Bronchial smooth muscle cell (primary cell): ENCODE results near the gene DUOXA2. TPM values are rescaled to one million over a fixed set of nuclear protein-coding genes. Genes with fewer than 3 reads are reported as not detected.

Experiments
- total RNA-seq: library from RNA; depleted of rRNA; stranded (reverse); fragments of >200 nt; gene quantifications from 2 replicates; pipeline ENCODE4 v1.2.1, GENCODE V29; 2014

The DUOXA2 gene
- total RNA-seq, result not detected in 2 replicates

GRCh38 chr15:45114076-45114750 is at the start of gene DUOXA2, which contains the start of gene DUOX2:
Gene DUOXA2 (plus strand): TSS chr15:45114326. CDS start chr15:45114606, 280 bp downstream.
Gene DUOX2 (minus strand): TSS chr15:45114172. CDS start chr15:45113411, 761 bp downstream.

GRCh38 chr15:45129651-45130129 is 15.6 kb downstream of the DUOXA2 start, which contains the start of the genes DUOX1 and DUOXA1:
Gene DUOX1 (plus strand): TSS chr15:45129994. CDS start chr15:45131967, 1,973 bp downstream.
Gene DUOXA1 (minus strand): TSS chr15:45129879. CDS start chr15:45123014, 6,865 bp downstream.

Other genes starting within 250 kb of the DUOXA2 start
- gene TERB2, start 157.6 kb upstream of the DUOXA2 start, total RNA-seq, result not detected in 2 replicates
- gene SORD, start 91.1 kb upstream of the DUOXA2 start, total RNA-seq, result 4.6 and 6.9 TPM in 2 replicates
- under 0.01 TPM in 2 replicates for gene DUOX2, start 154 bp upstream of the DUOXA2 start, total RNA-seq
- gene DUOXA1, start 15.6 kb downstream of the DUOXA2 start, total RNA-seq, result under 0.01 TPM in 2 replicates
- under 0.01 and 0.16 TPM in 2 replicates for gene DUOX1, start 15.7 kb downstream of the DUOXA2 start, total RNA-seq
- gene SHF, start 73.6 kb downstream of the DUOXA2 start, total RNA-seq, result 1.4 and 2.7 TPM in 2 replicates
- gene SLC28A2, start 137.9 kb downstream of the DUOXA2 start, total RNA-seq, result not detected in 2 replicates